ENCODE results near the gene RGPD4.
"Not testable (repeated sequence)": the region's sequence is repeated elsewhere in the genome, so short reads cannot be mapped to it uniquely, and the experiment has no call there.

RGPD4 gene

GRCh38 chr2:107826749-107827148, at the start of gene RGPD4:
RGPD4 (plus strand) TSS chr2:107826892; CDS start chr2:107827014, 122 bp downstream.
- H3K27me3 ChIP-seq (ENCODE audit: control insufficient read depth, insufficient read depth, low read length); H3K36me3 ChIP-seq (ENCODE audit: control insufficient read depth, insufficient read depth, low read length); H3K9me3 ChIP-seq (ENCODE audit: control insufficient read depth, low read length); H3K4me1 ChIP-seq (ENCODE audit: control insufficient read depth, insufficient read depth, low read length); H3K9ac ChIP-seq (ENCODE audit: low read length); H3K4me3 ChIP-seq (ENCODE audit: low read length): not testable (repeated sequence)

GRCh38 chr2:107777974-107778373, 48.7 kb upstream of the RGPD4 start:
- no peaks in the 10 kb centered on the region for H3K27me3 ChIP-seq (ENCODE audit: control insufficient read depth, insufficient read depth, low read length)
- no peak overlapping the region for H3K9ac ChIP-seq (ENCODE audit: low read length)
- no peak overlapping the region for H3K4me3 ChIP-seq (ENCODE audit: low read length)
- H3K36me3 ChIP-seq (ENCODE audit: control insufficient read depth, insufficient read depth, low read length): no peaks in the 10 kb centered on the region
- no peaks in the 10 kb centered on the region for H3K9me3 ChIP-seq (ENCODE audit: control insufficient read depth, low read length)
- H3K4me1 ChIP-seq (ENCODE audit: control insufficient read depth, insufficient read depth, low read length): no peaks in the 10 kb centered on the region

DNA sequence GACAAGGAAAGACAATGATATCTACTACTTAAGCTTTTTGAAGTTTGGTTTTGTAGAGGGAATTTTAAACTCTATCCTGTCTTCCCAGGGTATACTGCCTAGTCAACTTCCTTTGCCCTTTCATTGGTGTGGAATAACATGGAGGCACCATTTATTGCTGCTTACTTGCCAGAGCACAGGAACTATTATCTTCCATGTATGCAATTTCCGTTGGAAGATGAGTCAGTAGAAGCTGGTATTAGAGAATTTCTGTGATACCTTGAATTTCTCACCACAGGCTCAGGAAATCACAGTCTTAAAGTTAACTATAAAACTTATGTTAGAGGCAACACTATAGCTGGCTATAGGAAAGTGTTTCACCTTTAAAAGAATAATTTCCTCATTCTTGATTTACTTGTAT, 40.9 kb upstream of the RGPD4 start:
- H3K36me3 ChIP-seq (ENCODE audit: control insufficient read depth, insufficient read depth, low read length): no peaks in the 10 kb centered on the region
- H3K9me3 ChIP-seq (ENCODE audit: control insufficient read depth, low read length): no peaks in the 10 kb centered on the region
- H3K4me3 ChIP-seq (ENCODE audit: low read length): no peak overlapping the region
- H3K9ac ChIP-seq (ENCODE audit: low read length): no peak overlapping the region
- no peaks in the 10 kb centered on the region for H3K4me1 ChIP-seq (ENCODE audit: control insufficient read depth, insufficient read depth, low read length)
- H3K27me3 ChIP-seq (ENCODE audit: control insufficient read depth, insufficient read depth, low read length): no peaks in the 10 kb centered on the region

DNA sequence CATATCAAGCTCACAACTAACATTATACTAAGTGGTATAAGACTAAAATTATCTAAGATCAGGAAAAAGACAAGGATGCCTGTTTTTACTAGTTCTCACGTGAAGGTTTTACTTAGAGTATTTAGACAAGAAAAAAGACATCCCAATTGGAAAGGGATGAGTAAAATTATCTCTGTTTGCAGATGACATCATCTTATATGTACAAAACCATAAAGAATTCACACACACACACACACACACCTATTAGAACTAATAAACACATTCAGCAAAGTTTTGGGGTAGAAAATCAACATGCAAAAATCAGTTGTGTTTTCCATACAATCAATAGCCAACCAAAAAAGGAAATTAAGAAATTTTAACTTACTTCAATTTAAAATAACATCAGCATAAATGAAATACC, 35.9 kb upstream of the RGPD4 start:
- no peaks in the 10 kb centered on the region for H3K9me3 ChIP-seq (ENCODE audit: control insufficient read depth, low read length)
- no peaks in the 10 kb centered on the region for H3K4me1 ChIP-seq (ENCODE audit: control insufficient read depth, insufficient read depth, low read length)
- H3K9ac ChIP-seq (ENCODE audit: low read length): no peak overlapping the region
- no peak overlapping the region for H3K4me3 ChIP-seq (ENCODE audit: low read length)
- H3K27me3 ChIP-seq (ENCODE audit: control insufficient read depth, insufficient read depth, low read length): no peaks in the 10 kb centered on the region
- H3K36me3 ChIP-seq (ENCODE audit: control insufficient read depth, insufficient read depth, low read length): no peaks in the 10 kb centered on the region

- no peaks in the 10 kb centered on the region for H3K36me3 ChIP-seq (ENCODE audit: control insufficient read depth, insufficient read depth, low read length)
- H3K9ac ChIP-seq (ENCODE audit: low read length): no peak overlapping the region
- H3K27me3 ChIP-seq (ENCODE audit: control insufficient read depth, insufficient read depth, low read length): no peaks in the 10 kb centered on the region
- no peak overlapping the region for H3K4me3 ChIP-seq (ENCODE audit: low read length)
- H3K9me3 ChIP-seq (ENCODE audit: control insufficient read depth, low read length): no peaks in the 10 kb centered on the region
- H3K4me1 ChIP-seq (ENCODE audit: control insufficient read depth, insufficient read depth, low read length): no peaks in the 10 kb centered on the region
These were observed 25.2 kb upstream of the RGPD4 start for GRCh38 chr2:107801498-107801897.

- no peaks in the 10 kb centered on the region for H3K9me3 ChIP-seq (ENCODE audit: control insufficient read depth, low read length)
- H3K27me3 ChIP-seq (ENCODE audit: control insufficient read depth, insufficient read depth, low read length): no peaks in the 10 kb centered on the region
- no peaks in the 10 kb centered on the region for H3K4me1 ChIP-seq (ENCODE audit: control insufficient read depth, insufficient read depth, low read length)
These were observed 21.8 kb upstream of the RGPD4 start for GRCh38 chr2:107804608-107805498.

GRCh38 chr2:107806901-107807300, 19.8 kb upstream of the RGPD4 start:
- no peaks in the 10 kb centered on the region for H3K36me3 ChIP-seq (ENCODE audit: control insufficient read depth, insufficient read depth, low read length)
- no peaks in the 10 kb centered on the region for H3K4me1 ChIP-seq (ENCODE audit: control insufficient read depth, insufficient read depth, low read length)
- no peaks in the 10 kb centered on the region for H3K27me3 ChIP-seq (ENCODE audit: control insufficient read depth, insufficient read depth, low read length)
- no peaks in the 10 kb centered on the region for H3K9me3 ChIP-seq (ENCODE audit: control insufficient read depth, low read length)
- no peak overlapping the region for H3K9ac ChIP-seq (ENCODE audit: low read length)
- H3K4me3 ChIP-seq (ENCODE audit: low read length): no peak overlapping the region

More at GRCh38 chr2:107804608-107805498, 21.8 kb upstream of the RGPD4 start:
- Histone ChIP-seq H3K9ac (ENCODE audit: low read length) (no peak overlapping the region), H3K4me3 (ENCODE audit: low read length) (no peak overlapping the region), H3K36me3 (ENCODE audit: control insufficient read depth, insufficient read depth, low read length) (no peaks in the 10 kb centered on the region)

GRCh38 chr2:107807988-107808387, 18.7 kb upstream of the RGPD4 start:
- no peaks in the 10 kb centered on the region for H3K36me3 ChIP-seq (ENCODE audit: control insufficient read depth, insufficient read depth, low read length)
- no peak overlapping the region for H3K9ac ChIP-seq (ENCODE audit: low read length)
- no peaks in the 10 kb centered on the region for H3K4me1 ChIP-seq (ENCODE audit: control insufficient read depth, insufficient read depth, low read length)
- H3K4me3 ChIP-seq (ENCODE audit: low read length): no peak overlapping the region
- H3K27me3 ChIP-seq (ENCODE audit: control insufficient read depth, insufficient read depth, low read length): no peaks in the 10 kb centered on the region
- no peaks in the 10 kb centered on the region for H3K9me3 ChIP-seq (ENCODE audit: control insufficient read depth, low read length)

DNA sequence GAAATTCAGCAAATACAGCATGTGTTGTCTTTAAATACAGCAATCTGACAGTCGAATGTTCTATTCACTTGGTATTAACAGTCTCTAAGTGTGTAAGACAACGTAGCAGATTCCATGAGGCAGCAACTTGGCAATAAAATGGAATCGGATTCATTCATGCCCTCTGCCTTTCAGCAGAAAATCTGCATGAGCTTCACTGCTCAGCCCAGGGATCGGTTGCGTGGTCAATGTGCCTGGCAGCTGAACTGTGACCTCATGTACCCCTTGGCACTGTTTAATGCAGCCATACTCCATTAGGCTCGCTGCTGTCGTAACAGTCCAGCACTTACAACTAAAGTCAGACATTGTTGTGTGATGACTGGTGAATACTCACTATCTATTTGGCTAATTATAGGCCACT, 17.7 kb upstream of the RGPD4 start:
- Histone ChIP-seq H3K36me3 (ENCODE audit: control insufficient read depth, insufficient read depth, low read length) (no peaks in the 10 kb centered on the region), H3K9me3 (ENCODE audit: control insufficient read depth, low read length) (no peaks in the 10 kb centered on the region), H3K4me1 (ENCODE audit: control insufficient read depth, insufficient read depth, low read length) (no peaks in the 10 kb centered on the region), H3K9ac (ENCODE audit: low read length) (no peak overlapping the region), H3K27me3 (ENCODE audit: control insufficient read depth, insufficient read depth, low read length) (no peaks in the 10 kb centered on the region), H3K4me3 (ENCODE audit: low read length) (no peak overlapping the region)

DNA sequence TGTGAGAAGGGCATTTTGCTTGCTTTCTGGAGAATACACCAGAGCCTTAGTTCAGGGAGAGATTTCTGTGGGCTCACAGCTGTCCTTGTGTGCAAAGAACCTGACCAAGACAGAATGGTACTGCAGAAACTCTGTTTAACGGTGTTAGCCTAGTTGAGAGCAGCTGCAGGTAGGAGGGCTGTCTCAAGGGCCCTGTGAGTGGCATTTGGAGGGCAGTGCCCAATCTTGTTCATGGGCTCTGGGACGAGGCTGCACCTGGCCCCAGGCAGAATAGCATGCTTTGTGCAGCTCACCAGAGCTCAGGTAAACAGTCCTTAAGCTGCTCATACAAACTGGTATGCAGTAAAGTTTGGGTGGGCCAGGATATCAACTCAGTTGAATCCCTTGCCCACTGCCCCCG, 16.9 kb upstream of the RGPD4 start:
- H3K9ac ChIP-seq (ENCODE audit: low read length): no peak overlapping the region

DNA sequence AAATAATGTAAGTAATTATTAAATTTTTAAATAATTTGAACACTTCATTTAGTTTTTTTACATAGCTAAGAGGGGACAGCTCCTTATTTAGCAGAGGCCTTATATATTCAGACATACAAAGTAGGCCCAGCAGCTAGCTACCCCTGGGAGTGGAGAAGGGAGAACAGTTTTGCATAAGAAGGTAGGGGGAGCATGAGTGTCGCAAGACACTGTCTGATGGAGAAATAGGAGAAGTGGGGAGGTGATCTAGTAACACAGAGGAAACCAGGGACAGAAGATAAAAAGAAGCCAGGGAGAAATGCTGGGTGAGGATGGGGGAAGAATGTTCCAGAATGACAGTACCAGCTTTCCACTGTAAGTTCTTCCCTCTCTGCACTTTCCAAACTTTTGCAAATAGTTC, 16.0 kb upstream of the RGPD4 start:
- Histone ChIP-seq H3K9ac (ENCODE audit: low read length) (no peak overlapping the region), H3K36me3 (ENCODE audit: control insufficient read depth, insufficient read depth, low read length) (no peaks in the 10 kb centered on the region), H3K4me3 (ENCODE audit: low read length) (no peak overlapping the region), H3K4me1 (ENCODE audit: control insufficient read depth, insufficient read depth, low read length) (no peaks in the 10 kb centered on the region), H3K27me3 (ENCODE audit: control insufficient read depth, insufficient read depth, low read length) (no peaks in the 10 kb centered on the region), H3K9me3 (ENCODE audit: control insufficient read depth, low read length) (no peaks in the 10 kb centered on the region)

More for the DNA sequence above, 16.9 kb upstream of the RGPD4 start:
- H3K4me3 ChIP-seq (ENCODE audit: low read length): no peak overlapping the region
- no peaks in the 10 kb centered on the region for H3K27me3 ChIP-seq (ENCODE audit: control insufficient read depth, insufficient read depth, low read length)
- H3K36me3 ChIP-seq (ENCODE audit: control insufficient read depth, insufficient read depth, low read length): no peaks in the 10 kb centered on the region
- no peaks in the 10 kb centered on the region for H3K9me3 ChIP-seq (ENCODE audit: control insufficient read depth, low read length)
- no peaks in the 10 kb centered on the region for H3K4me1 ChIP-seq (ENCODE audit: control insufficient read depth, insufficient read depth, low read length)

- H3K9me3 ChIP-seq (ENCODE audit: control insufficient read depth, low read length): no peaks in the 10 kb centered on the region
- no peaks in the 10 kb centered on the region for H3K27me3 ChIP-seq (ENCODE audit: control insufficient read depth, insufficient read depth, low read length)
- no peaks in the 10 kb centered on the region for H3K36me3 ChIP-seq (ENCODE audit: control insufficient read depth, insufficient read depth, low read length)
- H3K4me3 ChIP-seq (ENCODE audit: low read length): no peak overlapping the region
- H3K4me1 ChIP-seq (ENCODE audit: control insufficient read depth, insufficient read depth, low read length): no peaks in the 10 kb centered on the region
- no peak overlapping the region for H3K9ac ChIP-seq (ENCODE audit: low read length)
These were observed 15.3 kb upstream of the RGPD4 start for GRCh38 chr2:107811411-107811810.
